Panc1 (cell line): ENCODE measurements around the gene PRR5. TPM values are rescaled to one million over a fixed set of nuclear protein-coding genes. Genes with fewer than 3 reads are reported as not detected.

Experiments used
- ATAC-seq: fragments of 200-7000 bp; cut with Tn5 transposase; 2 replicates; pipeline ENCODE4 v1.9.1; 2020; ENCODE audit warnings: mild to moderate bottlenecking, moderate library complexity
- BruUV-seq: library from RNA; stranded (reverse); fragments of 400-500 nt; replicated peaks from 2 replicates; lab custom pipeline; 2021; lab: Mats Ljungman, UMichigan
- CTCF ChIA-PET: fragments of 300-600 bp; sonication (Branson Sonifier 250); formaldehyde crosslinking; loops from one replicate; lab custom pipeline; 2022; ENCODE audit warnings: antibody characterized with exemption; lab: Charles Lee
- POLR2A ChIA-PET: fragments of 300-600 bp; sonication (Branson Sonifier 250); formaldehyde crosslinking; loops from one replicate; lab custom pipeline; 2022; ENCODE audit warnings: antibody characterized with exemption; lab: Charles Lee
- DNase-seq: peaks from one replicate; pipeline ENCODE4 v3.0.0-alpha.2; 2010; ENCODE audit warnings: low read depth, low spot score
- H3K27ac ChIP-seq: 2 replicates; pipeline ENCODE4 v1.5.1; 2011; ENCODE audit warnings: mild to moderate bottlenecking, low read length, inconsistent platforms
- H3K27me3 ChIP-seq: fragments of 200-500 bp; sonication (Bioruptor generic); 2 replicates; pipeline ENCODE4 v1.6.0; 2014; ENCODE audit warnings: low read length, inconsistent platforms; ENCODE audit not compliant: control insufficient read depth, insufficient read depth
- H3K36me3 ChIP-seq: fragments of 200-500 bp; sonication (Bioruptor generic); 2 replicates; pipeline ENCODE4 v1.5.1; 2014; ENCODE audit warnings: inconsistent platforms, mild to moderate bottlenecking, low read length, moderate library complexity; ENCODE audit not compliant: control insufficient read depth, insufficient read depth
- H3K4me1 ChIP-seq: 2 replicates; pipeline ENCODE4 v1.5.1; 2011; ENCODE audit warnings: inconsistent platforms, mild to moderate bottlenecking, low read length, moderate library complexity; ENCODE audit not compliant: control insufficient read depth, insufficient read depth
- H3K4me3 ChIP-seq, 2 experiments: 2 replicates each; pipeline ENCODE4 v1.5.1; 2011 to 2012; ENCODE audit warnings: low read depth in 2 of 2, low read length in 2 of 2, mild to moderate bottlenecking in 2 of 2, inconsistent platforms in 1 of 2, moderate library complexity in 1 of 2
- H3K9me3 ChIP-seq: fragments of 200-500 bp; sonication (Bioruptor generic); 2 replicates; pipeline ENCODE4 v1.5.1; 2014; ENCODE audit warnings: low read depth, mild to moderate bottlenecking, inconsistent platforms, low read length, moderate library complexity; ENCODE audit not compliant: control insufficient read depth, insufficient read depth
- POLR2AphosphoS5 ChIP-seq: IDR thresholded peaks from 2 replicates; pipeline ENCODE4 v1.6.1; 2012; ENCODE audit warnings: mild to moderate bottlenecking, low read depth, low read length, moderate library complexity
- SIN3A ChIP-seq: IDR thresholded peaks from 2 replicates; pipeline ENCODE4 v1.6.1; 2012; ENCODE audit warnings: low read depth, mild to moderate bottlenecking, low read length, moderate library complexity, borderline replicate concordance; ENCODE audit not compliant: insufficient read depth
- TCF7L2 ChIP-seq: IDR thresholded peaks from 2 replicates; pipeline ENCODE4 v1.6.1; 2011; ENCODE audit warnings: mild to moderate bottlenecking, low read depth, low read length, inconsistent platforms
- in situ Hi-C: cut with HindIII; loops from 2 replicates; pipeline ENCODE4 v1.10.0; 2016; ENCODE audit warnings: low sequenced_read_pairs, low pct_unique_long_range_greater_than_20kb
- intact Hi-C: fragments of 100-400 bp; cut with micrococcal nuclease; formaldehyde crosslinking; loops from one replicate; pipeline ENCODE4 v1.10.0; 2022; ENCODE audit not compliant: unreplicated experiment
- total RNA-seq: library from RNA; stranded (reverse); gene quantifications from one replicate; pipeline ENCODE4 v1.2.1, GENCODE V29; 2021; ENCODE audit not compliant: unreplicated experiment
- TF ChIP-seq, protein P1 (sequence below), 2 experiments: IDR thresholded peaks; 2 replicates each; pipeline ENCODE4 v1.6.1; 2011 to 2012; ENCODE audit warnings: low read depth in 2 of 2, control low read depth in 1 of 2, low read length in 1 of 2, mild to moderate bottlenecking in 1 of 2, moderate library complexity in 1 of 2; ENCODE audit not compliant: insufficient read depth in 1 of 2
- TF ChIP-seq, protein P2 (sequence below): fragments of 450-650 bp; IDR thresholded peaks from 2 replicates; pipeline ENCODE4 v1.5.1; 2017; ENCODE audit warnings: mild to moderate bottlenecking

Gene PRR5
- total RNA-seq, 1 experiment from 2014 or later, result 11.5 TPM

DNA sequence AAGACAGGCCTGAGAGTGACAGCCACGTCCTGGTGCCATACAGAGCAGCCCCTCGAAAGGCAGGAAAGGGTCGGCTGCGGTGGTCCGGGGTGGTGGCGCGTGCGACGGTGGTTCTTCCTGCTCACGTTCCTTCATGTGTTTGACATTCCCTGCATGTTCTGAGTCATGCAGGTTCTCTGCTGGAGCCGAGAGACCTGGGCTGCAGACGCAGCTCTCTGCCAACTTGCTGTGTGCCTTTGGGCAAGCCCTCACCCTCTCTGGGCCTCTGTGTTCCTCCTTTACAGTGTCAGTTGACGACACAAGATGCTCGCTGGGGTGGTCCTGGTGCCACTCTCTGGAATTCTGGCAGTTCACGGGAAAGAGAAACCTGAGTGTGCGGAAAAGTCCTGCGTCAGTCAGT is 62.4 kb downstream of the PRR5 start:
- H3K4me1 ChIP-seq, result no peaks in the 10 kb centered on the region
- H3K9me3 ChIP-seq, result no peaks in the 10 kb centered on the region
- H3K27me3 ChIP-seq, result no peaks in the 10 kb centered on the region
- no peaks in the 10 kb centered on the region for H3K36me3 ChIP-seq
- ChIA-PET CTCF (no interaction called here), POLR2A (no interaction called here)
- no TSS peak for BruUV-seq
- H3K4me3 ChIP-seq, result no peak overlapping the region
- DNase-seq (no peak), ATAC-seq (no peak)
- intact Hi-C loops, result no loop called here
- TF ChIP-seq POLR2AphosphoS5 (no peak), SIN3A (no peak), TCF7L2 (no peak)
- TF ChIP-seq, protein P1, sequence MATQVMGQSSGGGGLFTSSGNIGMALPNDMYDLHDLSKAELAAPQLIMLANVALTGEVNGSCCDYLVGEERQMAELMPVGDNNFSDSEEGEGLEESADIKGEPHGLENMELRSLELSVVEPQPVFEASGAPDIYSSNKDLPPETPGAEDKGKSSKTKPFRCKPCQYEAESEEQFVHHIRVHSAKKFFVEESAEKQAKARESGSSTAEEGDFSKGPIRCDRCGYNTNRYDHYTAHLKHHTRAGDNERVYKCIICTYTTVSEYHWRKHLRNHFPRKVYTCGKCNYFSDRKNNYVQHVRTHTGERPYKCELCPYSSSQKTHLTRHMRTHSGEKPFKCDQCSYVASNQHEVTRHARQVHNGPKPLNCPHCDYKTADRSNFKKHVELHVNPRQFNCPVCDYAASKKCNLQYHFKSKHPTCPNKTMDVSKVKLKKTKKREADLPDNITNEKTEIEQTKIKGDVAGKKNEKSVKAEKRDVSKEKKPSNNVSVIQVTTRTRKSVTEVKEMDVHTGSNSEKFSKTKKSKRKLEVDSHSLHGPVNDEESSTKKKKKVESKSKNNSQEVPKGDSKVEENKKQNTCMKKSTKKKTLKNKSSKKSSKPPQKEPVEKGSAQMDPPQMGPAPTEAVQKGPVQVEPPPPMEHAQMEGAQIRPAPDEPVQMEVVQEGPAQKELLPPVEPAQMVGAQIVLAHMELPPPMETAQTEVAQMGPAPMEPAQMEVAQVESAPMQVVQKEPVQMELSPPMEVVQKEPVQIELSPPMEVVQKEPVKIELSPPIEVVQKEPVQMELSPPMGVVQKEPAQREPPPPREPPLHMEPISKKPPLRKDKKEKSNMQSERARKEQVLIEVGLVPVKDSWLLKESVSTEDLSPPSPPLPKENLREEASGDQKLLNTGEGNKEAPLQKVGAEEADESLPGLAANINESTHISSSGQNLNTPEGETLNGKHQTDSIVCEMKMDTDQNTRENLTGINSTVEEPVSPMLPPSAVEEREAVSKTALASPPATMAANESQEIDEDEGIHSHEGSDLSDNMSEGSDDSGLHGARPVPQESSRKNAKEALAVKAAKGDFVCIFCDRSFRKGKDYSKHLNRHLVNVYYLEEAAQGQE (IDR thresholded peaks at IDR 0.05; ENCODE audit: insufficient read depth in 1 of 2, low read depth in 2 of 2, low read length in 1 of 2), result no peak
- TF ChIP-seq, protein P2, sequence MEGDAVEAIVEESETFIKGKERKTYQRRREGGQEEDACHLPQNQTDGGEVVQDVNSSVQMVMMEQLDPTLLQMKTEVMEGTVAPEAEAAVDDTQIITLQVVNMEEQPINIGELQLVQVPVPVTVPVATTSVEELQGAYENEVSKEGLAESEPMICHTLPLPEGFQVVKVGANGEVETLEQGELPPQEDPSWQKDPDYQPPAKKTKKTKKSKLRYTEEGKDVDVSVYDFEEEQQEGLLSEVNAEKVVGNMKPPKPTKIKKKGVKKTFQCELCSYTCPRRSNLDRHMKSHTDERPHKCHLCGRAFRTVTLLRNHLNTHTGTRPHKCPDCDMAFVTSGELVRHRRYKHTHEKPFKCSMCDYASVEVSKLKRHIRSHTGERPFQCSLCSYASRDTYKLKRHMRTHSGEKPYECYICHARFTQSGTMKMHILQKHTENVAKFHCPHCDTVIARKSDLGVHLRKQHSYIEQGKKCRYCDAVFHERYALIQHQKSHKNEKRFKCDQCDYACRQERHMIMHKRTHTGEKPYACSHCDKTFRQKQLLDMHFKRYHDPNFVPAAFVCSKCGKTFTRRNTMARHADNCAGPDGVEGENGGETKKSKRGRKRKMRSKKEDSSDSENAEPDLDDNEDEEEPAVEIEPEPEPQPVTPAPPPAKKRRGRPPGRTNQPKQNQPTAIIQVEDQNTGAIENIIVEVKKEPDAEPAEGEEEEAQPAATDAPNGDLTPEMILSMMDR, result no peak
- no peak overlapping the region for H3K27ac ChIP-seq
- in situ Hi-C loops, result no loop called here

DNA sequence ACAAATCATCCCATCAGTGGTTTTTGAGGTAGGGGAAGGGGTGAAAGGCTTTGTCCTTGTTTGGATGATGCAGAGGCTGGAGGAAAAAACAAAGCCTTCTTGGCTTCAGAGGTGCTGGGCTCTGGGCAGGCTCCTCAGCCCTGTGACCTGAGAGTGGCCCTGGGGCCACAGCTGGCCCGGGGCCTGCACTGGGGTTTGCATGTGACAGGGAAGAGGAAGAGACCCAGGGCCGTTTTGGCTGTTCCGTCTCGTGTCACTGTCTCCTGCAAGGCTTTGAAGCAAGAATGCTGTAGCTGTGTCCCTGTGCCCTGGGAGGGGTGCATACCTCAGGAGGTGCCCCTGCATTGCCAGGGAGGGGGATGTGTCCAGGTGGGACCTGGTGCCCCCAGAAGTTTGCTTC is 63.0 kb downstream of the PRR5 start:
- no TSS peak for BruUV-seq
- no peak overlapping the region for H3K27ac ChIP-seq
- intact Hi-C loops, result no loop called here
- ATAC-seq (no peak), DNase-seq (no peak)
- no peaks in the 10 kb centered on the region for H3K27me3 ChIP-seq
- no peak overlapping the region for H3K4me3 ChIP-seq
- no peaks in the 10 kb centered on the region for H3K36me3 ChIP-seq
- no peaks in the 10 kb centered on the region for H3K9me3 ChIP-seq
- CTCF ChIA-PET, result no interaction called here
- no peak for TF ChIP-seq SIN3A
- TF ChIP-seq, protein P1 (IDR thresholded peaks at IDR 0.05; ENCODE audit: insufficient read depth in 1 of 2, low read depth in 2 of 2, low read length in 1 of 2), result no peak
- no peak for TF ChIP-seq POLR2AphosphoS5
- TF ChIP-seq, protein P2, result no peak
- TF ChIP-seq TCF7L2, result no peak
- H3K4me1 ChIP-seq, result no peaks in the 10 kb centered on the region
- in situ Hi-C loops, result no loop called here
- POLR2A ChIA-PET, result no interaction called here
